Adrenal gland (tissue), 5 donors: ENCODE measurements around the gene PXN.

Experiments
- POLR2A ChIP-seq, 2 donors: fragments of 450-650 bp; IDR thresholded peaks; one replicate each; pipeline ENCODE4 v1.6.1; 2017; ENCODE audit warnings: antibody characterized with exemption in 2 of 2, mild to moderate bottlenecking in 2 of 2, moderate library complexity in 1 of 2
- TF ChIP-seq, protein P1 (sequence below), 6 experiments: fragments of 450-650 bp in 4 of 6; fragments of 200-600 bp in 2 of 6; sonication (generic) in 1 of 6; IDR thresholded peaks; 1 replicate in 5 of 6; 2 replicates in 1 of 6; pipeline versions ENCODE4 v1.5.1 to v1.8.0; 2016 to 2021; ENCODE audit warnings: antibody characterized with exemption in 6 of 6, mild to moderate bottlenecking in 2 of 6, moderate library complexity in 1 of 6
- donor health status: DM: no; HTN: no; CAD: no.

- TF ChIP-seq, protein P1, sequence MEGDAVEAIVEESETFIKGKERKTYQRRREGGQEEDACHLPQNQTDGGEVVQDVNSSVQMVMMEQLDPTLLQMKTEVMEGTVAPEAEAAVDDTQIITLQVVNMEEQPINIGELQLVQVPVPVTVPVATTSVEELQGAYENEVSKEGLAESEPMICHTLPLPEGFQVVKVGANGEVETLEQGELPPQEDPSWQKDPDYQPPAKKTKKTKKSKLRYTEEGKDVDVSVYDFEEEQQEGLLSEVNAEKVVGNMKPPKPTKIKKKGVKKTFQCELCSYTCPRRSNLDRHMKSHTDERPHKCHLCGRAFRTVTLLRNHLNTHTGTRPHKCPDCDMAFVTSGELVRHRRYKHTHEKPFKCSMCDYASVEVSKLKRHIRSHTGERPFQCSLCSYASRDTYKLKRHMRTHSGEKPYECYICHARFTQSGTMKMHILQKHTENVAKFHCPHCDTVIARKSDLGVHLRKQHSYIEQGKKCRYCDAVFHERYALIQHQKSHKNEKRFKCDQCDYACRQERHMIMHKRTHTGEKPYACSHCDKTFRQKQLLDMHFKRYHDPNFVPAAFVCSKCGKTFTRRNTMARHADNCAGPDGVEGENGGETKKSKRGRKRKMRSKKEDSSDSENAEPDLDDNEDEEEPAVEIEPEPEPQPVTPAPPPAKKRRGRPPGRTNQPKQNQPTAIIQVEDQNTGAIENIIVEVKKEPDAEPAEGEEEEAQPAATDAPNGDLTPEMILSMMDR (IDR thresholded peaks at IDR 0.05): no peak
- no peak for TF ChIP-seq POLR2A (IDR thresholded peaks at IDR 0.05)
These were observed 55.7 kb downstream of the PXN start for GRCh38 chr12:120209851-120210250.
